ENCODE results near the gene KLHDC4. TPM values are rescaled to one million over a fixed set of nuclear protein-coding genes. Genes with fewer than 3 reads are reported as not detected.

The KLHDC4 gene
- total and polyA plus RNA-seq, 9 of the 15 experiments (the other 6 are each of a cell fraction or from before 2014, with no cell fraction given): 1.3 to 68.1 (median 32.8) TPM

GRCh38 chr16:87721622-87722585 lies 43.9 kb downstream of the KLHDC4 start (continued):
- TF ChIP-seq, protein P1, sequence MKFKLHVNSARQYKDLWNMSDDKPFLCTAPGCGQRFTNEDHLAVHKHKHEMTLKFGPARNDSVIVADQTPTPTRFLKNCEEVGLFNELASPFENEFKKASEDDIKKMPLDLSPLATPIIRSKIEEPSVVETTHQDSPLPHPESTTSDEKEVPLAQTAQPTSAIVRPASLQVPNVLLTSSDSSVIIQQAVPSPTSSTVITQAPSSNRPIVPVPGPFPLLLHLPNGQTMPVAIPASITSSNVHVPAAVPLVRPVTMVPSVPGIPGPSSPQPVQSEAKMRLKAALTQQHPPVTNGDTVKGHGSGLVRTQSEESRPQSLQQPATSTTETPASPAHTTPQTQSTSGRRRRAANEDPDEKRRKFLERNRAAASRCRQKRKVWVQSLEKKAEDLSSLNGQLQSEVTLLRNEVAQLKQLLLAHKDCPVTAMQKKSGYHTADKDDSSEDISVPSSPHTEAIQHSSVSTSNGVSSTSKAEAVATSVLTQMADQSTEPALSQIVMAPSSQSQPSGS (CRISPR knock-in tag; IDR thresholded peaks at IDR 0.05): no peak
- TF ChIP-seq CBX2 (IDR thresholded peaks at IDR 0.05; ENCODE audit: insufficient read depth, low read length, poor library complexity, severe bottlenecking) (no peak), NFYB (IDR thresholded peaks at IDR 0.05; ENCODE audit: extremely low read depth, insufficient read length) (no peak), CCAR2 (IDR thresholded peaks at IDR 0.05; ENCODE audit: low read depth, low read length) (no peak), TOE1 (IDR thresholded peaks at IDR 0.05; ENCODE audit: borderline replicate concordance) (no peak; the same call in 1 of the 2 replicates), TOE1 (CRISPR knock-in tag; IDR thresholded peaks at IDR 0.05; ENCODE audit: borderline replicate concordance, low read depth) (no peak), TAL1 (IDR thresholded peaks at IDR 0.05) (peak; percentile 91), ZBED1 (IDR thresholded peaks at IDR 0.05) (no peak), PML (IDR thresholded peaks at IDR 0.05; ENCODE audit: low read length) (peak; percentile 67), NONO (IDR thresholded peaks at IDR 0.05; ENCODE audit: low read depth in 2 of 2, low read length in 1 of 2) (no peak), ATF7 (IDR thresholded peaks at IDR 0.05) (peak; percentile 80), USF2 (CRISPR knock-in tag; IDR thresholded peaks at IDR 0.05) (no peak), CLOCK (CRISPR knock-in tag; IDR thresholded peaks at IDR 0.05; ENCODE audit: borderline replicate concordance) (no peak), ADNP (tag; IDR thresholded peaks at IDR 0.05) (no peak), ZKSCAN8 (CRISPR knock-in tag; IDR thresholded peaks at IDR 0.05) (no peak), MBD2 (IDR thresholded peaks at IDR 0.05; ENCODE audit: borderline replicate concordance, low read depth) (peak; percentile 53; the same call in 1 of the 2 replicates)
- TF ChIP-seq, protein P2, sequence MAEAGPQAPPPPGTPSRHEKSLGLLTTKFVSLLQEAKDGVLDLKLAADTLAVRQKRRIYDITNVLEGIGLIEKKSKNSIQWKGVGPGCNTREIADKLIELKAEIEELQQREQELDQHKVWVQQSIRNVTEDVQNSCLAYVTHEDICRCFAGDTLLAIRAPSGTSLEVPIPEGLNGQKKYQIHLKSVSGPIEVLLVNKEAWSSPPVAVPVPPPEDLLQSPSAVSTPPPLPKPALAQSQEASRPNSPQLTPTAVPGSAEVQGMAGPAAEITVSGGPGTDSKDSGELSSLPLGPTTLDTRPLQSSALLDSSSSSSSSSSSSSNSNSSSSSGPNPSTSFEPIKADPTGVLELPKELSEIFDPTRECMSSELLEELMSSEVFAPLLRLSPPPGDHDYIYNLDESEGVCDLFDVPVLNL (CRISPR knock-in tag; IDR thresholded peaks at IDR 0.05; ENCODE audit: low read depth): no peak
- TF ChIP-seq, protein P3, sequence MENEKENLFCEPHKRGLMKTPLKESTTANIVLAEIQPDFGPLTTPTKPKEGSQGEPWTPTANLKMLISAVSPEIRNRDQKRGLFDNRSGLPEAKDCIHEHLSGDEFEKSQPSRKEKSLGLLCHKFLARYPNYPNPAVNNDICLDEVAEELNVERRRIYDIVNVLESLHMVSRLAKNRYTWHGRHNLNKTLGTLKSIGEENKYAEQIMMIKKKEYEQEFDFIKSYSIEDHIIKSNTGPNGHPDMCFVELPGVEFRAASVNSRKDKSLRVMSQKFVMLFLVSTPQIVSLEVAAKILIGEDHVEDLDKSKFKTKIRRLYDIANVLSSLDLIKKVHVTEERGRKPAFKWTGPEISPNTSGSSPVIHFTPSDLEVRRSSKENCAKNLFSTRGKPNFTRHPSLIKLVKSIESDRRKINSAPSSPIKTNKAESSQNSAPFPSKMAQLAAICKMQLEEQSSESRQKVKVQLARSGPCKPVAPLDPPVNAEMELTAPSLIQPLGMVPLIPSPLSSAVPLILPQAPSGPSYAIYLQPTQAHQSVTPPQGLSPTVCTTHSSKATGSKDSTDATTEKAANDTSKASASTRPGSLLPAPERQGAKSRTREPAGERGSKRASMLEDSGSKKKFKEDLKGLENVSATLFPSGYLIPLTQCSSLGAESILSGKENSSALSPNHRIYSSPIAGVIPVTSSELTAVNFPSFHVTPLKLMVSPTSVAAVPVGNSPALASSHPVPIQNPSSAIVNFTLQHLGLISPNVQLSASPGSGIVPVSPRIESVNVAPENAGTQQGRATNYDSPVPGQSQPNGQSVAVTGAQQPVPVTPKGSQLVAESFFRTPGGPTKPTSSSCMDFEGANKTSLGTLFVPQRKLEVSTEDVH (IDR thresholded peaks at IDR 0.05; ENCODE audit: low read depth, partially characterized antibody): no peak
